Neural cell (in vitro differentiated cells): Measurements from ENCODE around the gene TTC8. TPM values are rescaled to one million over a fixed set of nuclear protein-coding genes. Genes with fewer than 3 reads are reported as not detected.

Source experiments
- H2AFZ ChIP-seq: fragments of 200-600, 300-800 bp; sonication (generic), shearing (Covaris generic); 2 replicates; pipeline ENCODE4 v1.6.0; 2014; ENCODE audit warnings: low read depth, mild to moderate bottlenecking, antibody characterized with exemption, low read length, moderate library complexity
- H3F3A ChIP-seq: fragments of 200-600 bp; shearing (Covaris generic); 2 replicates; pipeline ENCODE4 v1.6.1; 2016; ENCODE audit warnings: mild to moderate bottlenecking, moderate library complexity, mixed read lengths, antibody characterized with exemption, low read length; ENCODE audit not compliant: insufficient read depth, poor library complexity, severe bottlenecking
- H3K27ac ChIP-seq: fragments of 200-600, 300-800 bp; sonication (generic), shearing (Covaris generic); 2 replicates; pipeline ENCODE4 v1.5.1; 2014; ENCODE audit warnings: mild to moderate bottlenecking, low read length, moderate library complexity
- H3K27me3 ChIP-seq: fragments of 300-800, 200-600 bp; sonication (generic), shearing (Covaris generic); 2 replicates; pipeline ENCODE4 v1.6.0; 2014; ENCODE audit warnings: mild to moderate bottlenecking, low read depth, low read length, moderate library complexity; ENCODE audit not compliant: insufficient read depth
- H3K36me3 ChIP-seq: fragments of 300-800, 200-600 bp; sonication (generic), shearing (Covaris generic); 2 replicates; pipeline ENCODE4 v1.5.1; 2014; ENCODE audit warnings: mild to moderate bottlenecking, antibody characterized with exemption, low read length, moderate library complexity; ENCODE audit not compliant: insufficient read depth
- H3K4me2 ChIP-seq: fragments of 300-800, 200-600 bp; sonication (generic), shearing (Covaris generic); 2 replicates; pipeline ENCODE4 v1.6.0; 2014; ENCODE audit warnings: mild to moderate bottlenecking, low read length
- H3K4me3 ChIP-seq: fragments of 300-800, 200-600 bp; sonication (generic), shearing (Covaris generic); 2 replicates; pipeline ENCODE4 v1.5.1; 2014; ENCODE audit warnings: mild to moderate bottlenecking, low read length, moderate library complexity
- H3K79me2 ChIP-seq: fragments of 200-600 bp; shearing (Covaris generic); replicated peaks from 2 replicates; pipeline ENCODE4 v1.6.0; 2014; ENCODE audit warnings: mild to moderate bottlenecking, low read length, moderate library complexity; ENCODE audit not compliant: insufficient read depth
- H3K9ac ChIP-seq: fragments of 300-800, 200-600 bp; sonication (generic), shearing (Covaris generic); 2 replicates; pipeline ENCODE4 v1.6.1; 2016; ENCODE audit warnings: mild to moderate bottlenecking, low read length, mixed read lengths
- H3K9me2 ChIP-seq: fragments of 200-600 bp; shearing (Covaris generic); 2 replicates; pipeline ENCODE4 v1.6.1; 2016; ENCODE audit warnings: mild to moderate bottlenecking, low read length, mixed read lengths; ENCODE audit not compliant: insufficient read depth
- H3K9me3 ChIP-seq: fragments of 200-600, 300-800 bp; sonication (generic), shearing (Covaris generic); 2 replicates; pipeline ENCODE4 v1.6.1; 2016; ENCODE audit warnings: mild to moderate bottlenecking, mixed run types, low read length, moderate library complexity, mixed read lengths
- H4K20me1 ChIP-seq: fragments of 200-600 bp; shearing (Covaris generic); 2 replicates; pipeline ENCODE4 v1.6.1; 2016; ENCODE audit warnings: mild to moderate bottlenecking, mixed run types; ENCODE audit not compliant: insufficient read depth
- EP300 ChIP-seq: fragments of 450-650 bp; conservative IDR thresholded peaks from 2 replicates; pipeline ENCODE4 v1.6.1; 2014; ENCODE audit warnings: antibody characterized with exemption, mild to moderate bottlenecking, moderate library complexity; ENCODE audit not compliant: poor library complexity, severe bottlenecking
- EZH2 ChIP-seq: fragments of 200-600, 300-800 bp; shearing (Covaris generic), sonication (generic); IDR thresholded peaks from 2 replicates; pipeline ENCODE4 v1.6.1; 2014; ENCODE audit warnings: antibody characterized with exemption, low read length, borderline replicate concordance, mild to moderate bottlenecking; ENCODE audit not compliant: insufficient read depth, poor library complexity, severe bottlenecking
- MXI1 ChIP-seq: fragments of 450-650 bp; conservative IDR thresholded peaks from 2 replicates; pipeline ENCODE4 v1.6.1; 2014; ENCODE audit warnings: antibody characterized with exemption, mild to moderate bottlenecking; ENCODE audit not compliant: poor library complexity, severe bottlenecking
- POLR2AphosphoS5 ChIP-seq: IDR thresholded peaks from 2 replicates; pipeline ENCODE4 v1.6.1; 2012
- RAD21 ChIP-seq: fragments of 450-650 bp; conservative IDR thresholded peaks from 2 replicates; pipeline ENCODE4 v1.6.1; 2014; ENCODE audit warnings: antibody characterized with exemption, mild to moderate bottlenecking, moderate library complexity
- SMC3 ChIP-seq: fragments of 450-650 bp; conservative IDR thresholded peaks from 2 replicates; pipeline ENCODE4 v1.6.1; 2014; ENCODE audit warnings: antibody characterized with exemption, mild to moderate bottlenecking, moderate library complexity; ENCODE audit not compliant: poor library complexity
- TAF1 ChIP-seq: IDR thresholded peaks from 2 replicates; pipeline ENCODE4 v1.6.1; 2012; ENCODE audit warnings: low read depth
- polyA plus RNA-seq: library from polyadenylated mRNA; depleted of rRNA; stranded (reverse); fragments of >200 nt; gene quantifications from 2 replicates; pipeline ENCODE4 v1.2.3, GENCODE V29; 2014
- small RNA-seq, 3 experiments: library from RNA; depleted of rRNA; stranded (forward); fragments of <200 nt; gene quantifications; one replicate each; pipeline ENCODE3, GENCODE V24; 2012
- TF ChIP-seq, protein P1 (sequence below): IDR thresholded peaks from 2 replicates; pipeline ENCODE4 v1.6.1; 2012; ENCODE audit warnings: borderline replicate concordance
- TF ChIP-seq, protein P2 (sequence below): fragments of 450-650 bp; IDR thresholded peaks from 2 replicates; pipeline ENCODE4 v1.5.1; 2014; ENCODE audit warnings: antibody characterized with exemption, mild to moderate bottlenecking, moderate library complexity; ENCODE audit not compliant: poor library complexity, severe bottlenecking

Gene TTC8
- polyA plus RNA-seq, 1 donor from 2014 or later: 28.1 TPM

DNA sequence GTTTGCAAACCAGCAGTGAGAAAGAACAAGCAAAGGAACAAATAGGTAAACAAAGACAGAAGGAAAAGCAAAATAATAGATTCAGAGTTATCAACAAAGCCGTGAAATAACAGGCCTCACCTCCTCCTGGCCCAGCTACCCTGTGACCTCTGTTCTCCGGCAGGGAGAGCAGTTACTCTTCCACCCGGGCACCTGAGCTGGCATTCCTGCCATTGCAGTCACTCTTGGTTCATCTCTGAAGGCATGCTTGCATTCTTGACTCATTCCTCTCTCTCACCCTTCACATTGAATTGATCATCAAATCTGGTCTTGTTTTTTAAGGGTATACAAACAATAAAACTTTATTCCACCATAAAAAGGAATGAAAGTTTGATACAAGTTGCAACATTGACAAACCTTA lies 95.1 kb downstream of the TTC8 start:
- Histone ChIP-seq H4K20me1 (no peaks in the 10 kb centered on the region), H3K4me2 (no peak overlapping the region), H3K79me2 (no peaks in the 10 kb centered on the region), H3K9me2 (no peaks in the 10 kb centered on the region), H3K36me3 (no peaks in the 10 kb centered on the region), H3K9ac (no peak overlapping the region), H3K27me3 (no peaks in the 10 kb centered on the region), H3K27ac (no peak overlapping the region), H3K4me3 (no peak overlapping the region), H3K9me3 (no peaks in the 10 kb centered on the region), H2AFZ (no peak overlapping the region), H3F3A (no peaks in the 10 kb centered on the region)
- TF ChIP-seq, protein P1, sequence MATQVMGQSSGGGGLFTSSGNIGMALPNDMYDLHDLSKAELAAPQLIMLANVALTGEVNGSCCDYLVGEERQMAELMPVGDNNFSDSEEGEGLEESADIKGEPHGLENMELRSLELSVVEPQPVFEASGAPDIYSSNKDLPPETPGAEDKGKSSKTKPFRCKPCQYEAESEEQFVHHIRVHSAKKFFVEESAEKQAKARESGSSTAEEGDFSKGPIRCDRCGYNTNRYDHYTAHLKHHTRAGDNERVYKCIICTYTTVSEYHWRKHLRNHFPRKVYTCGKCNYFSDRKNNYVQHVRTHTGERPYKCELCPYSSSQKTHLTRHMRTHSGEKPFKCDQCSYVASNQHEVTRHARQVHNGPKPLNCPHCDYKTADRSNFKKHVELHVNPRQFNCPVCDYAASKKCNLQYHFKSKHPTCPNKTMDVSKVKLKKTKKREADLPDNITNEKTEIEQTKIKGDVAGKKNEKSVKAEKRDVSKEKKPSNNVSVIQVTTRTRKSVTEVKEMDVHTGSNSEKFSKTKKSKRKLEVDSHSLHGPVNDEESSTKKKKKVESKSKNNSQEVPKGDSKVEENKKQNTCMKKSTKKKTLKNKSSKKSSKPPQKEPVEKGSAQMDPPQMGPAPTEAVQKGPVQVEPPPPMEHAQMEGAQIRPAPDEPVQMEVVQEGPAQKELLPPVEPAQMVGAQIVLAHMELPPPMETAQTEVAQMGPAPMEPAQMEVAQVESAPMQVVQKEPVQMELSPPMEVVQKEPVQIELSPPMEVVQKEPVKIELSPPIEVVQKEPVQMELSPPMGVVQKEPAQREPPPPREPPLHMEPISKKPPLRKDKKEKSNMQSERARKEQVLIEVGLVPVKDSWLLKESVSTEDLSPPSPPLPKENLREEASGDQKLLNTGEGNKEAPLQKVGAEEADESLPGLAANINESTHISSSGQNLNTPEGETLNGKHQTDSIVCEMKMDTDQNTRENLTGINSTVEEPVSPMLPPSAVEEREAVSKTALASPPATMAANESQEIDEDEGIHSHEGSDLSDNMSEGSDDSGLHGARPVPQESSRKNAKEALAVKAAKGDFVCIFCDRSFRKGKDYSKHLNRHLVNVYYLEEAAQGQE: no peak
- TF ChIP-seq TAF1 (no peak), RAD21 (no peak), MXI1 (no peak), POLR2AphosphoS5 (no peak), SMC3 (no peak), EZH2 (no peak), EP300 (no peak)
- TF ChIP-seq, protein P2, sequence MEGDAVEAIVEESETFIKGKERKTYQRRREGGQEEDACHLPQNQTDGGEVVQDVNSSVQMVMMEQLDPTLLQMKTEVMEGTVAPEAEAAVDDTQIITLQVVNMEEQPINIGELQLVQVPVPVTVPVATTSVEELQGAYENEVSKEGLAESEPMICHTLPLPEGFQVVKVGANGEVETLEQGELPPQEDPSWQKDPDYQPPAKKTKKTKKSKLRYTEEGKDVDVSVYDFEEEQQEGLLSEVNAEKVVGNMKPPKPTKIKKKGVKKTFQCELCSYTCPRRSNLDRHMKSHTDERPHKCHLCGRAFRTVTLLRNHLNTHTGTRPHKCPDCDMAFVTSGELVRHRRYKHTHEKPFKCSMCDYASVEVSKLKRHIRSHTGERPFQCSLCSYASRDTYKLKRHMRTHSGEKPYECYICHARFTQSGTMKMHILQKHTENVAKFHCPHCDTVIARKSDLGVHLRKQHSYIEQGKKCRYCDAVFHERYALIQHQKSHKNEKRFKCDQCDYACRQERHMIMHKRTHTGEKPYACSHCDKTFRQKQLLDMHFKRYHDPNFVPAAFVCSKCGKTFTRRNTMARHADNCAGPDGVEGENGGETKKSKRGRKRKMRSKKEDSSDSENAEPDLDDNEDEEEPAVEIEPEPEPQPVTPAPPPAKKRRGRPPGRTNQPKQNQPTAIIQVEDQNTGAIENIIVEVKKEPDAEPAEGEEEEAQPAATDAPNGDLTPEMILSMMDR: no peak

Small RNAs within 50 kb of the gene (small RNA-seq; reads per million reads assigned to genes)
- 0 to 1.2 (median 0) reads per million in 3 experiments for gene RF00019
- 0 reads per million in 3 experiments for gene RNU4-92P

Other genes starting within 250 kb of the TTC8 start
- 23.6 and 27.5 TPM in 2 replicates for gene EML5, start 31.7 kb upstream of the TTC8 start, polyA plus RNA-seq